Bronchial epithelial cell (primary cell): ENCODE measurements around the gene NUDT1. TPM values are rescaled to one million over a fixed set of nuclear protein-coding genes. Genes with fewer than 3 reads are reported as not detected.

Source experiments
- DNase-seq: peaks from one replicate; pipeline ENCODE4 v3.0.0-alpha.2; 2010; ENCODE audit warnings: low read depth
- FAIRE-seq: peaks from 2 replicates; lab custom pipeline; 2011; peaks lifted over from hg19 to GRCh38; lab: Jason Lieb, UNC
- H3K27me3 ChIP-seq: 2 replicates; pipeline ENCODE4 v1.5.1; 2011; ENCODE audit warnings: low read length; ENCODE audit not compliant: control insufficient read depth, insufficient read depth
- H3K36me3 ChIP-seq: 2 replicates; pipeline ENCODE4 v1.5.1; 2011; ENCODE audit warnings: low read length; ENCODE audit not compliant: control insufficient read depth, insufficient read depth
- H3K4me3 ChIP-seq: 2 replicates; pipeline ENCODE4 v1.5.1; 2011; ENCODE audit warnings: mild to moderate bottlenecking, low read depth, low read length, control low read depth
- total RNA-seq: library from RNA; depleted of rRNA; stranded (reverse); fragments of >200 nt; gene quantifications from 2 replicates; pipeline ENCODE4 v1.2.1, GENCODE V29; 2014
- TF ChIP-seq, protein P1 (sequence below): IDR thresholded peaks from 2 replicates; pipeline ENCODE4 v1.5.1; 2011; ENCODE audit warnings: mild to moderate bottlenecking, moderate library complexity, low read length, control low read depth, inconsistent platforms; ENCODE audit not compliant: insufficient read depth, severe bottlenecking

Gene NUDT1
- total RNA-seq, 1 donor from 2014 or later = 7.9 TPM

DNA sequence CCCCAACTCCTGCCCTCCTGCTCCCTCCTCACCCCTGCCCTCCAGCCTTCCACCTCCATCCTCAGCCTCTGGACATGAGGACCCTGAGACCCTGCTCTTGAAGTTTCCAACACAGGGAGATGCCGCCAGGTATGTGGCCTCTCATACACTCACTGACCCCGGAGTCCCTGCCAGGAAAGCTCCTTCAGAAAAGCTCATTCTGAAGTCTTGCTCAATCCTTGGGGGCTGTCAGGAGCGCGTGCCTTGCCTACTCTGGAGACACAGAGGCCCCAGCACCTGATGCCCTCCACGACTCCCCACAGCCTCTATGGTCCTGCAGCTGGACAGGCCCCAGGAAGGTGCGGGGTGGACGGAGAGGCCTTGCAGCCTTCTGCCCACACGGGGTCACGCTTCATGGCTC, 11.0 kb downstream of the NUDT1 start:
- TF ChIP-seq, protein P1, sequence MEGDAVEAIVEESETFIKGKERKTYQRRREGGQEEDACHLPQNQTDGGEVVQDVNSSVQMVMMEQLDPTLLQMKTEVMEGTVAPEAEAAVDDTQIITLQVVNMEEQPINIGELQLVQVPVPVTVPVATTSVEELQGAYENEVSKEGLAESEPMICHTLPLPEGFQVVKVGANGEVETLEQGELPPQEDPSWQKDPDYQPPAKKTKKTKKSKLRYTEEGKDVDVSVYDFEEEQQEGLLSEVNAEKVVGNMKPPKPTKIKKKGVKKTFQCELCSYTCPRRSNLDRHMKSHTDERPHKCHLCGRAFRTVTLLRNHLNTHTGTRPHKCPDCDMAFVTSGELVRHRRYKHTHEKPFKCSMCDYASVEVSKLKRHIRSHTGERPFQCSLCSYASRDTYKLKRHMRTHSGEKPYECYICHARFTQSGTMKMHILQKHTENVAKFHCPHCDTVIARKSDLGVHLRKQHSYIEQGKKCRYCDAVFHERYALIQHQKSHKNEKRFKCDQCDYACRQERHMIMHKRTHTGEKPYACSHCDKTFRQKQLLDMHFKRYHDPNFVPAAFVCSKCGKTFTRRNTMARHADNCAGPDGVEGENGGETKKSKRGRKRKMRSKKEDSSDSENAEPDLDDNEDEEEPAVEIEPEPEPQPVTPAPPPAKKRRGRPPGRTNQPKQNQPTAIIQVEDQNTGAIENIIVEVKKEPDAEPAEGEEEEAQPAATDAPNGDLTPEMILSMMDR = no peak
- no peak for FAIRE-seq
- Histone ChIP-seq H3K27me3 (no peaks in the 10 kb centered on the region), H3K4me3 (no peak overlapping the region), H3K36me3 (peaks cover 2% of the 10 kb centered on the region)
- DNase-seq = no peak

GRCh38 chr7:2253525-2254244, 11.7 kb downstream of the NUDT1 start:
- DNase-seq (no peak), FAIRE-seq (no peak)
- Histone ChIP-seq H3K4me3 (no peak overlapping the region), H3K36me3 (peaks cover 2% of the 10 kb centered on the region), H3K27me3 (no peaks in the 10 kb centered on the region)
- TF ChIP-seq, protein P1 = no peak

DNA sequence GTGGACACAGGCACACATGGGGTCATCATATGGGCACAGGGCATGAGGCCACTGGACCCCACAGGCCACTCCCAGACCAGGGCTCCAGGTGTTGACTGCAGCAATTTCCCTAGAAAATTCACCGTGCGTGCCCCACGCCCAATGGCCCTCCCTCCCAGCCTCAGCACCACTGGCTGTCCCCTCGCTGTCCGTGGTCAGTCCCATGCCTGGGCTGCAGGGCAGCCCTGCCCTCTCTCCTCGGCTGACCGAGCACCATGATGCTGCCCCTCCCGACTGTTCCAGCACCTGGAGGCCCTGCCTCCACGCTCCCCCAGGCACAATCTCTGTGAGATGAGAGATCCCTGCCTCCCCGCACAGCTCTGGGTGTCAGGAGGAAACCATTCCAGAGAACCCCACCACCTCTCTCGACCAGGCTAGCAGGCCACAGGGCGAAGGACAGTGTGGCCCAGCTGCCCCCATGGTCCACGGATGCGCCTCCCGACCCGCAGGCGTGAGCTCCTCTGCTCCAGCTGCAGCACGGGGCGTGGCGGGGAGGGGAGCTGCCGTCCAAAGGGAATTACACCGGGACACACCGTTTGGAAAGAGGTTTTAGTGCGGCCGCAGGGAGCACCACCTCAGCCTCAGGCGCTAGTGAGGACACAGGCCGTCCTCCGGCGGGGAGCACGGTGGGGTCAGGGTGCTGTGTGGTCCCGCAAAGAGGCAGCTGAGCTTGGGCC, 12.6 kb downstream of the NUDT1 start:
- Histone ChIP-seq H3K27me3 (no peaks in the 10 kb centered on the region), H3K36me3 (peaks cover 2% of the 10 kb centered on the region), H3K4me3 (no peak overlapping the region)
- TF ChIP-seq, protein P1 = no peak
- no peak for DNase-seq
- FAIRE-seq = no peak

- peaks cover 2% of the 10 kb centered on the region for H3K36me3 ChIP-seq
- no peaks in the 10 kb centered on the region for H3K27me3 ChIP-seq
- FAIRE-seq (no peak), DNase-seq (no peak)
- TF ChIP-seq, protein P1 = no peak
- no peak overlapping the region for H3K4me3 ChIP-seq
These were observed 13.4 kb downstream of the NUDT1 start for GRCh38 chr7:2255145-2256139.

GRCh38 chr7:2256306-2257045, 14.4 kb downstream of the NUDT1 start:
- no peaks in the 10 kb centered on the region for H3K27me3 ChIP-seq
- TF ChIP-seq, protein P1 = no peak
- peaks cover 2% of the 10 kb centered on the region for H3K36me3 ChIP-seq
- no peak overlapping the region for H3K4me3 ChIP-seq
- FAIRE-seq (no peak), DNase-seq (no peak)
